Fibroblast of pulmonary artery (primary cell): Measurements from ENCODE around the gene CRTC1.

ENCODE experiments used
- DNase-seq: peaks from one replicate; pipeline ENCODE4 v3.0.0-alpha.2; 2010; ENCODE audit warnings: low read depth
- H3K4me3 ChIP-seq: replicated peaks from 2 replicates; pipeline ENCODE4 v1.5.1; 2011; ENCODE audit warnings: low read depth, mild to moderate bottlenecking, control low read depth, low read length, moderate library complexity
- TF ChIP-seq, protein P1 (sequence below): IDR thresholded peaks from 2 replicates; pipeline ENCODE4 v1.5.1; 2011; ENCODE audit warnings: mild to moderate bottlenecking, control low read depth, low read length, inconsistent platforms; ENCODE audit errors: missing control alignments

The CRTC1 gene

DNA sequence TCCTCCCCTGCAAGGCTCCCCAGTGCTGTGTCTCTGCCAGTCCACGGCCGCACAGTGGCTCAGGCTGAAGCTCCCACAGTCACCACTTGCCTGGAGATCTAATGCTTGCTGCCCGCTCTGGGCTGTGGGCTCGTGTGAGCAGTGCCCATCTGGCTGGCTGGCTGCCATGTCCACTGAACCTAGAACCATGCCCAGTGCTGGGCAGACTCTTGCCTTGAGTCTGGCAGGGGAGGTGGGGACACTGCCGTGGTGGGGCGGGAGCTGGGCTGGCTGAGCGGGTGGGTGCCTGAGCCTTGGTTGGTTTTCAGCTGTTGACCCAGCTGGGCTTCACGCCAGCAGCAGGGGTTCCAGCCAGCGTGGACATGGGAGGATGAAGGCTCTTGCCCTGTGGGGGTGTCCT lies 52.3 kb downstream of the CRTC1 start:
- DNase-seq = no peak
- no peak overlapping the region for H3K4me3 ChIP-seq
- TF ChIP-seq, protein P1, sequence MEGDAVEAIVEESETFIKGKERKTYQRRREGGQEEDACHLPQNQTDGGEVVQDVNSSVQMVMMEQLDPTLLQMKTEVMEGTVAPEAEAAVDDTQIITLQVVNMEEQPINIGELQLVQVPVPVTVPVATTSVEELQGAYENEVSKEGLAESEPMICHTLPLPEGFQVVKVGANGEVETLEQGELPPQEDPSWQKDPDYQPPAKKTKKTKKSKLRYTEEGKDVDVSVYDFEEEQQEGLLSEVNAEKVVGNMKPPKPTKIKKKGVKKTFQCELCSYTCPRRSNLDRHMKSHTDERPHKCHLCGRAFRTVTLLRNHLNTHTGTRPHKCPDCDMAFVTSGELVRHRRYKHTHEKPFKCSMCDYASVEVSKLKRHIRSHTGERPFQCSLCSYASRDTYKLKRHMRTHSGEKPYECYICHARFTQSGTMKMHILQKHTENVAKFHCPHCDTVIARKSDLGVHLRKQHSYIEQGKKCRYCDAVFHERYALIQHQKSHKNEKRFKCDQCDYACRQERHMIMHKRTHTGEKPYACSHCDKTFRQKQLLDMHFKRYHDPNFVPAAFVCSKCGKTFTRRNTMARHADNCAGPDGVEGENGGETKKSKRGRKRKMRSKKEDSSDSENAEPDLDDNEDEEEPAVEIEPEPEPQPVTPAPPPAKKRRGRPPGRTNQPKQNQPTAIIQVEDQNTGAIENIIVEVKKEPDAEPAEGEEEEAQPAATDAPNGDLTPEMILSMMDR = no peak

DNA sequence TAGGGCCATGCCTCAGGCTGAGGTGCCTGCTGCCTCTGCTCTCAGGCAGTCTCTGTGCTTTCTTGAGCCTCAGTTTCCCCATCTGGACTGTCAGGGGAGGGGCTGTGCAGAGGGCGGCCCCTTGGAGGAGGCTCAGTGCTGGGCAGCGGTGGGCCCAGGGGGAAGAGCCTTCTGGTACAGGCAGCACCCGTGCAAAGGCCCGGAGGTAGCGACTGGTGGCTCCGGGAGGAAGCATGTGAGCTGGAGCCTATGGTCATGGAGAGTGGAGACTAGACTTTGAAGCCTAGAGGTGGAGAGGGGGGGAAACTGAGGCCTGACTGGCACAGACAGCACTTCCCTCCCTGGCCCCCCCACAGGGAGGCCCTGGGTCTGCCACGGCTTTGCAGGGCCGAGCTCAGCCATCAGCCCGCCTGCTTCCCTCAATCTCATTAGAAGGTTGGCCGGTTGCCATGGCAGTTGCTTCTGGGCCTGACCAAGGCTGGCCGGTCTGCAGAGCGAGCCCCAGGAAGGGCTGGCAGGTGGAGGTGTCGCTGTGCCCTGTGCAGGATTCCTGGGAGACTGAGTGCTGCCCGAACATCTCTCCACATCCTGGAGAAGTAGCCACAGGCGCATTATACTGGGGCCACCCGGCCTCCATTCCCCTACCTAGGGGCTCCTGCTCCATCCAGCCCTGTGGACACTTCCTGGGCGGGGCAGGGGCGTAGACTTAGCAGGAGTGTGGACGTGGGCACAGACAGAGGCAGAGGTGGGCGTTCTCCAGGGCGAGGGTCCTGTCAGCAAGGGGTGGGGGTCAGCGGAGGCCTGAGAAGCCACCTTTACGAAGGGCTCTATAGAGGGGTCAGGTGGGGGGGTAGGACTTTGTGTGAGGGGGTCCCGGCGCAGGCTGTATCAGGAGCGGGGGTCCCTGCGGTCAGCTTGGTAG lies 53.2 kb downstream of the CRTC1 start:
- no peak overlapping the region for H3K4me3 ChIP-seq
- TF ChIP-seq, protein P1 = no peak
- DNase-seq = no peak

DNA sequence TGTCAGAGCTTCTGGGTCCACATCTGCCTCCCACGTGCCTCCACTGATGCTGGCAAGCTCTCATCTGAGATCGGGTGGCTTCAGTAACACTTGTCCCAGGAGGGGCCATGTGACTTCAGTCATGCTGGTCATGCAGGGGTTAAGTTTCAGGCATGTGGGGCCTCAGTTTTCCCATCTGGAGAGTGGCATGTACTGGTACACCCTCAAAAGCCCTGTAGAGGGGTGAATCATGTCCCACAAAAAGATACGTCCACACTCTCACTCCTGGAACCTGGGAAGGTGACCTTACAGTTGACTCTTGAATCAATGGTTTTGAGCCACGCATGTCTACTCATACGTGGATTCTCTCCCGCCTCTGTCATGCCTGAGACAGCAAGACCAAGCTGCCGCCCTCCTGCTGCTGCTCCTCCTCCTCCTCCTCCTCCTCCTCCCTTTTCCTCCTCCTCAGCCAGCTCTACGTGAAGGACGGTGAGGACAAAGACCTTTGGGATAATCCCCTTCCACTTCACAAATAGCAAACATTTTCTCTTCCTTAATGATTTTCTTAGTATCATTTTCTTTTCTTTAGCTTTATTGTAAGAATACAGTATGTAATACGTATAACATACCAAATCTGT lies 54.0 kb downstream of the CRTC1 start:
- DNase-seq = no peak
- H3K4me3 ChIP-seq = no peak overlapping the region
- TF ChIP-seq, protein P1 = no peak

DNA sequence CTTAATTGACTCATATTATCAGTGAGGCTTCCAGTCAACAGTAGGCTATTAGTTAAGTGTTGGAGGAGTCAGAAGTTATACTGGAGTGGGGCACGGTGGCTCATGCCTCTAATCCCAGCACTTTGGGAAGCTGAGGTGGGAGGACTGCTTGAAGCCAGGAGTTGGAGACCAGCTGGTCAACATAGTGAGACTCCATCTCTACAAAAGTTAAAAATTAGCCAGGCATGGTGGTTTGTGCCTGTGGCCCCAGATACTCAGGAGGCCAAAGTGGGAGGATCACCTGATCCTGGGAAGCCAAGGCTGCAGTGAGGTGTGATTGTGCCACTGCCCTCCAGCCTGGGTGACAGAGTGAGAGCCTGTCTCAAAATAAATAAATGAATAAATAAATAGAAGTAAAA lies 54.5 kb downstream of the CRTC1 start:
- no peak overlapping the region for H3K4me3 ChIP-seq
- TF ChIP-seq, protein P1 = no peak
- no peak for DNase-seq

DNA sequence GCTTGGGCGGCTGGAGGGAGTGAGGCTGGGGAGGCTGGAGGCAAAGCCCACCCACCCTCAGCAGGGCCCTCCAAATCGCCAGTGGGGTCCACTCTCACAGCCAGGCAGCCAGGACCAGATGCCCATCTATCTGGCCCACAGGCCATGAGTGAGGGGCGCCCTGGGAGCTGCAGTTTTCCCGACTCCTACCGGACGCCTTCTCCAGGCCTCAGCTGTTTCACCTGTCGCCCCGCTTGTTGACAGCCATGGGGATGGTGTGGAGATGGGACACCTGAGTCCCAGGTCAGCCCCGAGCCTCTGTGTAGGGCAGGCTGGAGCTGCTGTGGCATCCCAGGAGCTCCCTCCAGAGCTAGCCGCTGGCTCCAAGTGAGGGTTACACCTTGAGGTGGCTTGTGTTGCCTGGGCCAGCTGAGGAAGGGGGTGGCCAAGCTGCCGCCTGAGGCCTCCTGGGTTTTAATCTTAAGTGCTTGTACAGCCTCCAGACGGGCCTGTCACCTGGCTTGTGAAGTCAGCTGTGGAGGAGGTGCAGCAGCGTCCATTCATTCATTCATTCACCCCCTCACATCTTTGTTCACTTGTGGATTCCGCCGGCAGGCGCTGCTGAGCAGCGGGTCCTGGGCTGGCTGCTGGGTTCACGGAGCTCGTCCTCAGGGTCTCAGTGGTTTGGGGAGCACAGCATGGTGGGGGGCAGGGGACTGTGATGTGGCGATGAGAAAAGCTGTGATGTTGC lies 55.6 kb downstream of the CRTC1 start:
- no peak overlapping the region for H3K4me3 ChIP-seq
- DNase-seq = no peak
- TF ChIP-seq, protein P1 = no peak

DNA sequence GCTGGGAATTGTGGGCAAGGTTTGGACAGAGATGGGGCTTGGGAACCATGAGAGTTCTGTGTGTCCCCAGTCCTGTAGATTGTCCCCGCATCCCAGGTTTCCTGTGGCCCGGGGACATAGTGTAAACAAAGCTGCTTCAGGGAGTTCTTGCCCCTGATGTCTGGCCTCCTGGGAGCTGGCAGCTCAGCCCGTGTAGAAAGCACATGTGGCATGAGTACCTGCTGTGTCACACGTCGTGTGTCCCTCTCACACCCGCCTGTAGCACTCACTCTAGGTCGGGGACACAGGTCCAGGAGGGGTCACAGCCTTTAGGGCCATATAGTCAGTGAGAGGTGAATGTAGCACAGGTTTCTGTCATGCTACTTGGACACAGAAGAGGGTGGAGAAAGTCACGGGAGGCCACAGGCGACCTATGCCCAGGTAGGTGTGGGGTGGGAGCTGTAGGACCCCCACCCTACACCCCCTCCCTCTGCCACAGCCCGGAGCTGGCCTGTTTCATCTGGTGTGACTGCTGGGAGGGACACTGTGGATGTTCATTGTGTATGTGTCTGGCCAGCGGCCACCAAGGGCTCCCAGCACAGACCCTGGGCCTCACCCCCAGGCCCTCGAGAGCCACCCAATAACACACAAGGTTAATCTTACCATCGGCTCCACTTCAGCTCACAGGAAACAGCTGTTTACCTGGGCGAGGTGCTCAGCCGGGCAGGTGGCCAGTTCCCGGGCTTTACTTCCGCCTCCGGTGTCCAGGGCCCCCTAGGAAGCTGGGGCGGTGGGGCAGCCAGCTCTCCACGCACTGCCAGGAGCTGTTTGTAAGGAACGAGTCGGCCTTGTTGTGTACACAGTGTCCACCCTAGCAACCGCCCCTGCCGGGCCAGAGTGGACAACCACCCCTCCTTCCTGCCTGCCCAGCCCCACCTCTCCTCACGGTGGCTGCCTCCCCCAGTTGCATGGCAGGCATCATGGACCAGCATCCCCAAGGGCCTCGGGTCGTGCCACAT lies 57.9 kb downstream of the CRTC1 start:
- no peak overlapping the region for H3K4me3 ChIP-seq
- TF ChIP-seq, protein P1 = no peak
- DNase-seq = peak; percentile 13
